Measurements from ENCODE around the gene PHKB.

DNA sequence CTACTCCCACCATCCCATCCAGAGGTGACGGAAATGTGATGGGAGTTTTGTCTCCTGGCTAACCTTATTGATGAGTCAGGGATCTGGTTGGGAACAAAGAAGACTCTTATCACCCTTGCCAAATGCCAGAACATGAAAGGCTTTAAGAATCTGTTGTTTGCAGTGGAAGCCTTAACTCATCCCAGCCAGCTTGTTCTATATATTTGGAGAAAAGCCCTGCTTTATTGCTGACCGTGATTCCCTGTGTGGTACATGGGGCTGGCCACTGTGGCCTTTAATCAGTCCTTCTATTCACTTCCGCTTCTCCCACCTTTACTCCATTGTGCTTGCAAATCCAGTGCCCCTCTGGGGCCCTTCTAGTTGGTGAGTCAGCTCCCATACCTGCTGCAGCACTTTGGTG lies 156.6 kb downstream of the PHKB start:
- TF ChIP-seq TAF1 (IDR thresholded peaks at IDR 0.05; ENCODE audit: low read depth, low read length) (no peak), POLR2AphosphoS5 (IDR thresholded peaks at IDR 0.05; ENCODE audit: low read depth, low read length) (no peak)

All from GM12891 (cell line).